GM12878 (cell line): ENCODE measurements around the gene SOX18.

Experiments
- EZH2 ChIP-seq: IDR thresholded peaks from 2 replicates; pipeline ENCODE4 v1.6.1; 2012; ENCODE audit warnings: low read depth, mild to moderate bottlenecking, control low read depth, inconsistent platforms, low read length, borderline replicate concordance; ENCODE audit not compliant: control insufficient read depth
- FOXM1 ChIP-seq: IDR thresholded peaks from 2 replicates; pipeline ENCODE4 v1.6.1; 2012; ENCODE audit warnings: low read depth, mild to moderate bottlenecking, inconsistent platforms, low read length, moderate library complexity
- POLR2A ChIP-seq: IDR thresholded peaks from 2 replicates; pipeline ENCODE4 v1.6.1; 2011; ENCODE audit warnings: low read depth, mild to moderate bottlenecking, low read length
- POLR2AphosphoS2 ChIP-seq: IDR thresholded peaks from 2 replicates; pipeline ENCODE4 v1.6.1; 2011; ENCODE audit warnings: low read depth, mild to moderate bottlenecking, low read length, improper control_type of control experiment, moderate library complexity
- POLR2AphosphoS5 ChIP-seq: IDR thresholded peaks from 2 replicates; pipeline ENCODE4 v1.6.1; 2011; ENCODE audit warnings: mild to moderate bottlenecking, low read length, inconsistent platforms
- SUPT20H ChIP-seq: IDR thresholded peaks from 2 replicates; pipeline ENCODE4 v1.6.1; 2011; ENCODE audit warnings: low read depth, mild to moderate bottlenecking, low read length, moderate library complexity, borderline replicate concordance; ENCODE audit not compliant: control insufficient read depth
- ZNF274 ChIP-seq: IDR thresholded peaks from one replicate; pipeline ENCODE4 v1.8.0; 2011; ENCODE audit not compliant: insufficient read length, insufficient read depth
- ZSCAN29 ChIP-seq: fragments of 450-650 bp; IDR thresholded peaks from 2 replicates; pipeline ENCODE4 v1.6.1; 2017; ENCODE audit warnings: mild to moderate bottlenecking, moderate library complexity
- TF ChIP-seq, protein P1 (sequence below), 3 experiments: IDR thresholded peaks in 2 of 3; conservative IDR thresholded peaks in 1 of 3; 2 replicates each; pipeline ENCODE4 v1.5.1; 2011; ENCODE audit warnings: low read depth in 3 of 3, low read length in 3 of 3, mild to moderate bottlenecking in 3 of 3, control low read depth in 2 of 3, moderate library complexity in 2 of 3, inconsistent platforms in 1 of 3, mixed read lengths in 1 of 3; ENCODE audit not compliant: control insufficient read depth in 2 of 3, insufficient read depth in 1 of 3; ENCODE audit errors: extremely low read depth in 1 of 3
- TF ChIP-seq, protein P2 (sequence below): fragments of 450-650 bp; IDR thresholded peaks from 2 replicates; pipeline ENCODE4 v1.6.1; 2016; ENCODE audit warnings: mild to moderate bottlenecking
- TF ChIP-seq, protein P3 (sequence below): IDR thresholded peaks from 2 replicates; pipeline ENCODE4 v1.6.1; 2011; ENCODE audit warnings: low read depth, low read length, improper control_type of control experiment, borderline replicate concordance
- TF ChIP-seq, protein P4 (sequence below): IDR thresholded peaks from 2 replicates; pipeline ENCODE4 v1.6.1; 2012; ENCODE audit warnings: low read length, inconsistent platforms
- TF ChIP-seq, protein P5 (sequence below): IDR thresholded peaks from 2 replicates; pipeline ENCODE4 v1.6.1; 2012; ENCODE audit warnings: improper control_type of control experiment, low read depth, low read length; ENCODE audit not compliant: insufficient replicate concordance
- TF ChIP-seq, protein P6 (sequence below): IDR thresholded peaks from 2 replicates; pipeline ENCODE4 v1.6.1; 2011; ENCODE audit warnings: borderline replicate concordance, low read depth, mild to moderate bottlenecking, moderate library complexity, mixed read lengths, low read length; ENCODE audit not compliant: insufficient read depth; ENCODE audit errors: extremely low read length

DNA sequence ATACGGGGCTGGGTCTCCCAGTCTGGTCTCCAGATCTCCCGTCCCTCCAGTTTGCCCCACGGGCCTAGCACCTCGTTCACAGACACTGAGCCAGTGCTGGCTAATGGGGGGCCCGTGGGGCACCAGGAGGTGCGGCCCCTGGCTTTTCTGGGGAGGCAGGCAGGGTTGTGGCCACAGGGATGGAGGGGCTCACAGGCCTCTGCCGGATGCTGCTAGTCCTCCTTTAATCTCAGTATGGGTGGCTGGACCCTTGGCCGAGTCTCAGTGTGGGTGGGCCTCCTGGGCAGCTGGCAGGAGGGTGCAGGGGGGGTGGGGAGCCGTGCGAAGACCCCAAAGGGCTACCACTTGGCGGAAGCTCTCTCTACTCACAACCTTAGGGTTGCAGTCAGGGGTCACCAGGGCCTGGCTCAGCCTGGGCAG lies 1.6 kb upstream of the SOX18 start:
- TF ChIP-seq, protein P1, sequence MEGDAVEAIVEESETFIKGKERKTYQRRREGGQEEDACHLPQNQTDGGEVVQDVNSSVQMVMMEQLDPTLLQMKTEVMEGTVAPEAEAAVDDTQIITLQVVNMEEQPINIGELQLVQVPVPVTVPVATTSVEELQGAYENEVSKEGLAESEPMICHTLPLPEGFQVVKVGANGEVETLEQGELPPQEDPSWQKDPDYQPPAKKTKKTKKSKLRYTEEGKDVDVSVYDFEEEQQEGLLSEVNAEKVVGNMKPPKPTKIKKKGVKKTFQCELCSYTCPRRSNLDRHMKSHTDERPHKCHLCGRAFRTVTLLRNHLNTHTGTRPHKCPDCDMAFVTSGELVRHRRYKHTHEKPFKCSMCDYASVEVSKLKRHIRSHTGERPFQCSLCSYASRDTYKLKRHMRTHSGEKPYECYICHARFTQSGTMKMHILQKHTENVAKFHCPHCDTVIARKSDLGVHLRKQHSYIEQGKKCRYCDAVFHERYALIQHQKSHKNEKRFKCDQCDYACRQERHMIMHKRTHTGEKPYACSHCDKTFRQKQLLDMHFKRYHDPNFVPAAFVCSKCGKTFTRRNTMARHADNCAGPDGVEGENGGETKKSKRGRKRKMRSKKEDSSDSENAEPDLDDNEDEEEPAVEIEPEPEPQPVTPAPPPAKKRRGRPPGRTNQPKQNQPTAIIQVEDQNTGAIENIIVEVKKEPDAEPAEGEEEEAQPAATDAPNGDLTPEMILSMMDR (IDR thresholded peaks at IDR 0.05 in 2 of 3, conservative IDR thresholded peaks at IDR 0.05 in 1 of 3; ENCODE audit: control insufficient read depth in 2 of 3, extremely low read depth in 1 of 3, insufficient read depth in 1 of 3, low read depth in 3 of 3, low read length in 3 of 3), result no peak
- TF ChIP-seq EZH2 (no peak), POLR2A (no peak), FOXM1 (no peak), ZNF274 (no peak), SUPT20H (no peak), ZSCAN29 (no peak), POLR2AphosphoS2 (no peak), POLR2AphosphoS5 (no peak)
- TF ChIP-seq, protein P2, sequence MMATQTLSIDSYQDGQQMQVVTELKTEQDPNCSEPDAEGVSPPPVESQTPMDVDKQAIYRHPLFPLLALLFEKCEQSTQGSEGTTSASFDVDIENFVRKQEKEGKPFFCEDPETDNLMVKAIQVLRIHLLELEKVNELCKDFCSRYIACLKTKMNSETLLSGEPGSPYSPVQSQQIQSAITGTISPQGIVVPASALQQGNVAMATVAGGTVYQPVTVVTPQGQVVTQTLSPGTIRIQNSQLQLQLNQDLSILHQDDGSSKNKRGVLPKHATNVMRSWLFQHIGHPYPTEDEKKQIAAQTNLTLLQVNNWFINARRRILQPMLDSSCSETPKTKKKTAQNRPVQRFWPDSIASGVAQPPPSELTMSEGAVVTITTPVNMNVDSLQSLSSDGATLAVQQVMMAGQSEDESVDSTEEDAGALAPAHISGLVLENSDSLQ, result no peak
- TF ChIP-seq, protein P3, sequence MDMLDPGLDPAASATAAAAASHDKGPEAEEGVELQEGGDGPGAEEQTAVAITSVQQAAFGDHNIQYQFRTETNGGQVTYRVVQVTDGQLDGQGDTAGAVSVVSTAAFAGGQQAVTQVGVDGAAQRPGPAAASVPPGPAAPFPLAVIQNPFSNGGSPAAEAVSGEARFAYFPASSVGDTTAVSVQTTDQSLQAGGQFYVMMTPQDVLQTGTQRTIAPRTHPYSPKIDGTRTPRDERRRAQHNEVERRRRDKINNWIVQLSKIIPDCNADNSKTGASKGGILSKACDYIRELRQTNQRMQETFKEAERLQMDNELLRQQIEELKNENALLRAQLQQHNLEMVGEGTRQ, result no peak
- TF ChIP-seq, protein P4, sequence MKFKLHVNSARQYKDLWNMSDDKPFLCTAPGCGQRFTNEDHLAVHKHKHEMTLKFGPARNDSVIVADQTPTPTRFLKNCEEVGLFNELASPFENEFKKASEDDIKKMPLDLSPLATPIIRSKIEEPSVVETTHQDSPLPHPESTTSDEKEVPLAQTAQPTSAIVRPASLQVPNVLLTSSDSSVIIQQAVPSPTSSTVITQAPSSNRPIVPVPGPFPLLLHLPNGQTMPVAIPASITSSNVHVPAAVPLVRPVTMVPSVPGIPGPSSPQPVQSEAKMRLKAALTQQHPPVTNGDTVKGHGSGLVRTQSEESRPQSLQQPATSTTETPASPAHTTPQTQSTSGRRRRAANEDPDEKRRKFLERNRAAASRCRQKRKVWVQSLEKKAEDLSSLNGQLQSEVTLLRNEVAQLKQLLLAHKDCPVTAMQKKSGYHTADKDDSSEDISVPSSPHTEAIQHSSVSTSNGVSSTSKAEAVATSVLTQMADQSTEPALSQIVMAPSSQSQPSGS, result no peak
- TF ChIP-seq, protein P5, sequence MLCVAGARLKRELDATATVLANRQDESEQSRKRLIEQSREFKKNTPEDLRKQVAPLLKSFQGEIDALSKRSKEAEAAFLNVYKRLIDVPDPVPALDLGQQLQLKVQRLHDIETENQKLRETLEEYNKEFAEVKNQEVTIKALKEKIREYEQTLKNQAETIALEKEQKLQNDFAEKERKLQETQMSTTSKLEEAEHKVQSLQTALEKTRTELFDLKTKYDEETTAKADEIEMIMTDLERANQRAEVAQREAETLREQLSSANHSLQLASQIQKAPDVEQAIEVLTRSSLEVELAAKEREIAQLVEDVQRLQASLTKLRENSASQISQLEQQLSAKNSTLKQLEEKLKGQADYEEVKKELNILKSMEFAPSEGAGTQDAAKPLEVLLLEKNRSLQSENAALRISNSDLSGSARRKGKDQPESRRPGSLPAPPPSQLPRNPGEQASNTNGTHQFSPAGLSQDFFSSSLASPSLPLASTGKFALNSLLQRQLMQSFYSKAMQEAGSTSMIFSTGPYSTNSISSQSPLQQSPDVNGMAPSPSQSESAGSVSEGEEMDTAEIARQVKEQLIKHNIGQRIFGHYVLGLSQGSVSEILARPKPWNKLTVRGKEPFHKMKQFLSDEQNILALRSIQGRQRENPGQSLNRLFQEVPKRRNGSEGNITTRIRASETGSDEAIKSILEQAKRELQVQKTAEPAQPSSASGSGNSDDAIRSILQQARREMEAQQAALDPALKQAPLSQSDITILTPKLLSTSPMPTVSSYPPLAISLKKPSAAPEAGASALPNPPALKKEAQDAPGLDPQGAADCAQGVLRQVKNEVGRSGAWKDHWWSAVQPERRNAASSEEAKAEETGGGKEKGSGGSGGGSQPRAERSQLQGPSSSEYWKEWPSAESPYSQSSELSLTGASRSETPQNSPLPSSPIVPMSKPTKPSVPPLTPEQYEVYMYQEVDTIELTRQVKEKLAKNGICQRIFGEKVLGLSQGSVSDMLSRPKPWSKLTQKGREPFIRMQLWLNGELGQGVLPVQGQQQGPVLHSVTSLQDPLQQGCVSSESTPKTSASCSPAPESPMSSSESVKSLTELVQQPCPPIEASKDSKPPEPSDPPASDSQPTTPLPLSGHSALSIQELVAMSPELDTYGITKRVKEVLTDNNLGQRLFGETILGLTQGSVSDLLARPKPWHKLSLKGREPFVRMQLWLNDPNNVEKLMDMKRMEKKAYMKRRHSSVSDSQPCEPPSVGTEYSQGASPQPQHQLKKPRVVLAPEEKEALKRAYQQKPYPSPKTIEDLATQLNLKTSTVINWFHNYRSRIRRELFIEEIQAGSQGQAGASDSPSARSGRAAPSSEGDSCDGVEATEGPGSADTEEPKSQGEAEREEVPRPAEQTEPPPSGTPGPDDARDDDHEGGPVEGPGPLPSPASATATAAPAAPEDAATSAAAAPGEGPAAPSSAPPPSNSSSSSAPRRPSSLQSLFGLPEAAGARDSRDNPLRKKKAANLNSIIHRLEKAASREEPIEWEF, result no peak
- TF ChIP-seq, protein P6, sequence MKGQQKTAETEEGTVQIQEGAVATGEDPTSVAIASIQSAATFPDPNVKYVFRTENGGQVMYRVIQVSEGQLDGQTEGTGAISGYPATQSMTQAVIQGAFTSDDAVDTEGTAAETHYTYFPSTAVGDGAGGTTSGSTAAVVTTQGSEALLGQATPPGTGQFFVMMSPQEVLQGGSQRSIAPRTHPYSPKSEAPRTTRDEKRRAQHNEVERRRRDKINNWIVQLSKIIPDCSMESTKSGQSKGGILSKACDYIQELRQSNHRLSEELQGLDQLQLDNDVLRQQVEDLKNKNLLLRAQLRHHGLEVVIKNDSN, result no peak
